ENCODE measurements around the gene LPA.
"Not testable (repeated sequence)": the region's sequence is repeated elsewhere in the genome, so short reads cannot be mapped to it uniquely, and the experiment has no call there.

LPA gene

DNA sequence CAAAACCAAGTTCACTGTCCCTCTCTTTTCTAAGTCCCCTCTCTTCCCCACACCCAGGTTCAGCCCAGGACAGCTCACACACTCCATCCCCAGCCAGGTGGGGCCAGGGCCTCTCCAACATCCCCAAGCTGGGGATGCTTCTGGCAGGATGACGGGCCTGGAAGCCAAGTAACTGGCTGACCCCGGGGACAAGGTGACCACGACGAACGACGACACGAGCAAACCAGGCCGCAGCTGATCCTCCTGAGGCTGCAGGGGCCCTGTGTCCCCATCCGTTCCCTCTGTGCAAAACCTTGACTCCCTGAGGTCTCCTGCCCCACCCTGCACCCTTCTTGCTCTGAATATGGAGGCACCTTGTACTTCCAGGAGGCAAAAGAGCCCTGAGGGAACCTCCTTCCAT lies 26.4 kb upstream of the LPA start:
- Histone ChIP-seq H3K27me3 (no peaks in the 10 kb centered on the region), H3K4me2 (no peak overlapping the region), H3K27ac (no peak overlapping the region), H3K4me1 (peaks cover 0 to 13% (median 10%) of the 10 kb centered on the region in 10 experiments; a peak in 10 of 20 replicates), H3K9me3 (replicated peaks in 1 of 11) (peaks cover 0 to 3% (median 0%) of the 10 kb centered on the region in 11 experiments; a peak in 2 of 22 replicates), H3K4me3 (no peak overlapping the region), H3K36me3 (no peaks in the 10 kb centered on the region), H4K20me1 (no peaks in the 10 kb centered on the region), H3K9ac (no peak overlapping the region)
- TF ChIP-seq Cebpa-rat (IDR thresholded peaks at IDR 0.05), result no peak

DNA sequence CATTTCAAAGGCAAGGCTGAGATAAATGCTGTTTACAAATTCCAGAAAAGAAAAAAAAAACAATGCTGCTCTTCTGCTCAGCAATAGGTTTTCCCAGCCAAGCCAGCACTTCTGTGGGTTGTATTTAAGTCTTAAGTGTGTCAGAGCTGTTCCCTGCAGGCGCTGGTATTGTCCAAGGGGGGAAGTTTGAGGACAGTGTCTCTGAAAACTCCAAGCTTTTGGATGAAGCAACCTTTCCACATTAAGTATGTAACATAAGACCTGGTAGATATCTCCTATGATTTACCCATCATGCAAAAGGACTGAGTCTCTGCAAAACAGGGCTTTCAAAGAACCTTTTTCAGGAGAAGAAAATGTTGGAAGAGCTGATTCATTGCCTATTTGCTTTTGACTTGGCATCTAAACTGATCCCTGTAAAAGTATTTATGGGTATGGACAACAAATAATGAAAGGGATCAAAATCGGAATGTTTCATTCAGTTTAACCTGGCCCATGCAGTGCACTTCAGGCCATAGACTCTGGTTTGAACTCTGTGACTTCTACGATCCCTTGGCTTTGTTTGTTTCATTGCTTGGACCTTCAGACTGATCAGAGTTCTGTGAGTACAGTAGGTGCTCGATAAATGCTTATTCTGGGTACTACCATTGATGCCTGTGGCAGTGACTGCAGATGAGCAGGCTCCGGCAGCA lies 21.8 kb upstream of the LPA start:
- H4K20me1 ChIP-seq, result no peaks in the 10 kb centered on the region
- peaks cover 0 to 13% (median 10%) of the 10 kb centered on the region in 10 experiments; a peak in 10 of 20 replicates for H3K4me1 ChIP-seq
- no peaks in the 10 kb centered on the region for H3K27me3 ChIP-seq
- no peak for TF ChIP-seq Cebpa-rat (IDR thresholded peaks at IDR 0.05)
- no peaks in the 10 kb centered on the region for H3K36me3 ChIP-seq
- no peak overlapping the region for H3K27ac ChIP-seq
- no peak overlapping the region for H3K9ac ChIP-seq
- peak overlapping the region in 4 of 11 experiments; percentile 0 to 55 (median 48); a peak in 3 of 22 replicates for H3K4me2 ChIP-seq
- H3K9me3 ChIP-seq (replicated peaks in 1 of 11), result no peaks in the 10 kb centered on the region; a peak in 1 of 22 replicates
- no peak overlapping the region for H3K4me3 ChIP-seq

DNA sequence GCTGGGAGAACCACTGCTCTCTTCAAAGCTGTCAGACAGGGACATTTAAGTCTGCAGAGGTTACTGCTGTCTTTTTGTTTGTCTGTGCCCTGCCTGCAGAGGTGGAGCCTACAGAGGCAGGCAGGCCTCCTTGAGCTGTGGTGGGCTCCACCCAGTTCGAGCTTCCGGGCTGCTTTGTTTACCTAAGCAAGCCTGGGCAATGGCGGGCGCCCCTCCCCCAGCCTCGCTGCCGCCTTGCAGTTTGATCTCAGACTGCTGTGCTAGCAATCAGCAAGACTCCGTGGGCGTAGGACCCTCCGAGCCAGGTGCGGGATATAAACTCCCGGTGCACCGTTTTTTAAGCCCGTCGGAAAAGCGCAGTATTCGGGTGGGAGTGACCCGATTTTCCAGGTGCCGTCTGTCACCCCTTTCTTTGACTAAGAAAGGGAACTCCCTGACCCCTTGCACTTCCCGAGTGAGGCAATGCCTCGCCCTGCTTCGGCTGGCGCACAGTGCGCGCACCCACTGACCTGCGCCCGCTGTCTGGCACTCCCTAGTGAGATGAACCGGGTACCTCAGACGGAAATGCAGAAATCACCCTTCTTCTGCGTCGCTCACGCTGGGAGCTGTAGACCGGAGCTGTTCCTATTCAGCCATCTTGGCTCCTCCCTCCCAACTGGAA lies 21.2 kb upstream of the LPA start:
- not testable (repeated sequence) for H3K9ac ChIP-seq; H3K9me3 ChIP-seq (replicated peaks in 1 of 11); H3K27me3 ChIP-seq; H3K4me3 ChIP-seq; H3K36me3 ChIP-seq; H3K27ac ChIP-seq; H3K4me2 ChIP-seq; H4K20me1 ChIP-seq
- H3K4me1 ChIP-seq, result peaks cover 0 to 13% (median 10%) of the 10 kb centered on the region in 10 experiments; a peak in 10 of 20 replicates

DNA sequence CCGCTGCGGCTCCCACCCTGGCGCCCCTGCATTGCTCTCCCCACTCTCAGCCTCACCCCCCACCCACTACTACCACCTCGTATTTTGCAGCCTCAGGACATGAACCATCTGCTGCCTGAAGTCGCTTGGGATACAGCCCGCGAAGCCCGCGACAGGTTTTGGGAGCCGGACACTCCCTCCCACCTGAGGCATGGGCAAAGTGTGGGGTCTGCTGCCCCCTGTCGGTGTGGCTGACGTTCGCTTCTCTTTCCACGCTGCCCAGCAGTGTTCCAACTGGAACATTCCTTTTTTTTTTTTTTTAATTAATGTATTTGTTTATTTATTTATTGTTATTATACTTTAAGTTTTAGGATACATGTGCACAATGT lies 15.3 kb upstream of the LPA start:
- Histone ChIP-seq H3K9me3 (replicated peaks in 1 of 11) (peaks cover 0 to 8% (median 6%) of the 10 kb centered on the region in 11 experiments; a peak in 10 of 22 replicates), H4K20me1 (no peaks in the 10 kb centered on the region), H3K4me2 (no peak overlapping the region), H3K9ac (no peak overlapping the region), H3K27ac (no peak overlapping the region), H3K27me3 (no peaks in the 10 kb centered on the region), H3K36me3 (no peaks in the 10 kb centered on the region), H3K4me3 (no peak overlapping the region), H3K4me1 (peaks cover 0 to 11% (median 0%) of the 10 kb centered on the region in 10 experiments; a peak in 1 of 20 replicates)
- TF ChIP-seq Cebpa-rat (IDR thresholded peaks at IDR 0.05), result no peak

DNA sequence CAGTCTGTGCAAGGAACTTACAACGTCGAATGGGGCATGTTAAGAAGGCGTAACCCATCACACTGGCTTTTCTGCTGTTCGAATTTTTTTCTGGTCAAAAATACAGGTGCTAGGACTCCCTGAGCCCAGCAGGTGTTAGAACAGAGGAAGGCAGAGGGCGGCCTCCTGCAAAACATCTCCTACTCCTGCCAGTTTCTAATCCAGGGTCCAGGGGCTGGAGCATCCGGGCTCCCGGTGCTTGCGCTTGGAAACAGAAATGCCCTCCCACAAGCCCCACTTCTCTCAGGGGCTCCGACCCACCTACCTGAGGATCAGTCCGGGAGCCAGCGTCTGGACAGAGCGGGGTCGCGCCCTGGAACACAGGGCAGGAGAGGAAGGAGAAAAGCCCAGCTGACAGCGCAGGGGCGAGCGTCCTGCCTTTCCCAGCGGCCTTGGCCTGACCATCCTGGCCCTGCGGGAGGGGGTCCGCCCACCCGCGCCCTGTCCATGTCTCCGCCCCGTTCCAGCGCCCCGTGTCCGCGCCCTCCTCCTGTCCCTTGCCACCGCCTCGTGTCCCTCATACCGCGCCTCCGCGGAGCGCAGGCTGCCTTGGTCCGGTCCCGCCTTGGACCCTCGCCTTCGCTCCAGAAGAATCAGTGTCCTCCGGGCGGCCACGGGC lies 14.8 kb upstream of the LPA start:
- Histone ChIP-seq H3K4me3 (no peak overlapping the region), H3K27ac (no peak overlapping the region), H3K4me2 (no peak overlapping the region), H3K9me3 (replicated peaks in 1 of 11) (peaks cover 0 to 8% (median 6%) of the 10 kb centered on the region in 11 experiments; a peak in 10 of 22 replicates), H3K4me1 (peaks cover 0 to 11% (median 0%) of the 10 kb centered on the region in 10 experiments; a peak in 1 of 20 replicates), H3K27me3 (no peaks in the 10 kb centered on the region), H3K36me3 (no peaks in the 10 kb centered on the region), H3K9ac (no peak overlapping the region), H4K20me1 (no peaks in the 10 kb centered on the region)
- TF ChIP-seq Cebpa-rat (IDR thresholded peaks at IDR 0.05), result no peak

DNA sequence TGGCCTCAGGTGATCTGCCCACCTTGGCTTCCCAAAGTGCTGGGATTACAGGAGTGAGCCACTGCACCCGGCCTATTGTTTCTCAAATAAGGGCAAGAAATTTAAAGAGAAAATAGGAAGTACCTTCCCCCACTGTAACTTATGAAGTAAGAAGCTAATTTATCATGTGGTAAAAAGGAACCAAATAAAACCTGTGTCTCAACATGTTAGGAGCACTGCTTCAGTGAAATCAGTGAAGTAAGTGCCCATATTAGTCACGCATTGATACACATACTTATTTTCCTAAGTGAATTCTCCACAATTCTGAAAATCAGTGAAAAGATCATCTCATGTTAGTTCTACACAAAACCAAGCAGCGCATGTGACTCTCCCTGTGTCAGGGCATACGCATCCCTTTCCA lies 14.2 kb upstream of the LPA start:
- H3K9me3 ChIP-seq (replicated peaks in 1 of 11), result peaks cover 0 to 9% (median 6%) of the 10 kb centered on the region in 11 experiments; a peak in 15 of 22 replicates
- no peak for TF ChIP-seq Cebpa-rat (IDR thresholded peaks at IDR 0.05)
- no peaks in the 10 kb centered on the region for H4K20me1 ChIP-seq
- H3K4me3 ChIP-seq, result no peak overlapping the region
- H3K36me3 ChIP-seq, result no peaks in the 10 kb centered on the region
- no peak overlapping the region for H3K27ac ChIP-seq
- H3K4me2 ChIP-seq, result 0 out of 22 replicates have a peak overlapping the region, but pooled peaks of 1 of the 11 experiments have one; percentile 32
- peaks cover 0 to 11% (median 0%) of the 10 kb centered on the region in 10 experiments; a peak in 1 of 20 replicates for H3K4me1 ChIP-seq
- no peak overlapping the region for H3K9ac ChIP-seq
- H3K27me3 ChIP-seq, result no peaks in the 10 kb centered on the region

DNA sequence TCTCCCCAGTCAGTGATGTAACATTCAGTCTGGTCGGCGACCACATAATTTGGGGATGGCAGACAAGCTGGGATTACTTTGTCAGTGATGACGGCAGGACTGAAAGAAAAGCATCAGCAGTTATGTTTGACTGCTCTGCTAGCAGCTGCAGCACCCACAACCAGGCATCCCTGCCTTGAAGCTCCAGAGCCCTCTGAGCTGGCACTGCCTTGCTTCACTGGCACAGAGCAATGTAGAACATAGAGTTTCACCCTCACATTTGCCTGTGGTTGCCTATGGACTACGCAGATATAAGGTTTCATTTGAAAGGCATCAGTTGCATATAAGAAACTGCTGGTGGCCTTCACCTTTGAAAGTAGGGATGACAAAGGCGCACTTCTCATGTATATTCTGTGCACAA lies 12.3 kb upstream of the LPA start:
- peaks cover 0 to 11% (median 0%) of the 10 kb centered on the region in 10 experiments; a peak in 1 of 20 replicates for H3K4me1 ChIP-seq
- not testable (repeated sequence) for H3K9ac ChIP-seq, H3K27me3 ChIP-seq, H3K4me3 ChIP-seq, H3K27ac ChIP-seq, H3K36me3 ChIP-seq, H4K20me1 ChIP-seq, H3K4me2 ChIP-seq
- peaks cover 6 to 22% (median 9%) of the 10 kb centered on the region in 11 experiments; a peak in 17 of 22 replicates for H3K9me3 ChIP-seq (replicated peaks in 1 of 11)

DNA sequence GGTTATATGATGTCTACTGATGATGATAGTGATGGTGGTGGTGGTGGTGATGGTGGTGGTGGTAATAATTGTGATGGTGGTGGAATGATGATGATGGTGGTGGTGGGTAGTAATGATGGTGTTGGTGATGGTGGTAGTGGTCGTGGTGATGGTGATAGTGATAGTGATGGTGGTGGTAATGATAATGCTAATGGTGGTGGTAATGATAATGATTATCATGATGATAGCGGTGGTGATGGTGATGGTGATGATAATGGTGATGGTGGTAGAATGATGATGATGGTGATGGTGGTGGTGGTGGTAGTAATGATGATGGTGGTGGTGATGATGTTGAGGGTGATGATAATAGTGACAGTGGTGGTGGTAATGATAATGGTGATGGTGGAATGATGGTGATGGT lies 4.5 kb upstream of the LPA start:
- no peak overlapping the region for H3K4me3 ChIP-seq
- H3K9ac ChIP-seq, result no peak overlapping the region
- no peak overlapping the region for H3K27ac ChIP-seq
- no peaks in the 10 kb centered on the region for H3K4me1 ChIP-seq
- peaks cover 0 to 19% (median 8%) of the 10 kb centered on the region in 11 experiments; a peak in 12 of 22 replicates for H3K9me3 ChIP-seq (replicated peaks in 1 of 11)
- H3K4me2 ChIP-seq, result no peak overlapping the region
- no peaks in the 10 kb centered on the region for H3K36me3 ChIP-seq
- H4K20me1 ChIP-seq, result no peaks in the 10 kb centered on the region
- H3K27me3 ChIP-seq, result no peaks in the 10 kb centered on the region
- TF ChIP-seq Cebpa-rat (IDR thresholded peaks at IDR 0.05), result no peak
